Activated gamma-delta T cell treated with anti-CD3 and anti-CD28 coated beads, Interleukin-2, amount 50 U/mL, for 16 hours (primary cell): ENCODE data around the gene OPHN1.

Experiments used
- DNase-seq: peaks from one replicate; pipeline ENCODE4 v3.0.0-alpha.2; 2020; ENCODE audit warnings: low read depth

OPHN1 gene

DNA sequence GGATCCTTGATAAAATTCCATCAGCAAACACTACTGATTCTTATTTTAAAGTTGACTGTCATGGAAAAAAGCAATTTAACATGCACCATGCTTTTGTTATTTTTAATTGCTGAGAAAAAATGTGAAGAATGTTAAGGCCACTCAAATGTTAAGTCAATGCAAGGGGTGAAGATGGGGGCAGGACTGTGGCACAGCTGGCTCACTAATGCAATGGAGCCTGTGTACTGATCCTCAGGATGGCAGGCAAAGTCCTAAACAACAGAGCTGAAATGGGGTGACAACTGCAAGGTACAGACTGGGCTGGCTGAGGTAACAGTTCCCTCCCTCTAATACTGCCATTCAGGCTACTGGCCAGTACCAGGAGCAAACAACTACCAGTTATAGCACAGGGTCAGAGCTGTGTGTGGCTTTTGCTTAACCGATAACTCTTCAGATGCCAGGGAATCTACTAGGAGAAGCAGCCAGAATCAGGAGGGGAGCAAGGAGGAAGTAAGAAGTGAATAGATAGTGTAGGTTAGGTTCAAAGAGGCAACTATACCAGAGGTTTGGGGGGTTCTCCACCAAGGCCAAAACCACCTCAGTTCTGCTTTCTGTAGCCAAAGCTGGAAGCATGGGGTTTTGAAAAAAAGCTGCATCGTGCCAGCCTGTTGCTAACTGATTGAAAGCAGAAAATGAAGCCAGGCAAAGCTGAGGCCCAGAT, 372.6 kb downstream of the OPHN1 start:
- no peak for DNase-seq

DNA sequence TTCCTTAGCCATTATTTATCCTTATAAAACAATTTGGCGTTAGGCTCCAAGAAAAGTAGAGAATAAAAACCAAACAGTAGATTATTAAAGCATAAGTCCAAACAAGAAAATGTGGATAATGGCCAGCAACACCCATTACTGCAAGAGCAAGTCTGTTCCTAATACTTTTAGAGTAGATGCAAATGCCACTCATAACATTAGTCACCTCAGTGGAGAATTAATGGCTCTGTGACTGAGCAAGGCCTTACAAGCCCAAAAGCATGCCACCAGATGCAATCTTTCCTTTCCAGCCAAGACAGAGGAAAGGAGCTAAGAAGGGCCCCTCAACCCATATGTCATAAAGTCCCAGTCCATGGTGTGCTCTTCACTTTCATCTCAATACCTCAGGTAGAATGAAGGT, 373.8 kb downstream of the OPHN1 start:
- DNase-seq = no peak

DNA sequence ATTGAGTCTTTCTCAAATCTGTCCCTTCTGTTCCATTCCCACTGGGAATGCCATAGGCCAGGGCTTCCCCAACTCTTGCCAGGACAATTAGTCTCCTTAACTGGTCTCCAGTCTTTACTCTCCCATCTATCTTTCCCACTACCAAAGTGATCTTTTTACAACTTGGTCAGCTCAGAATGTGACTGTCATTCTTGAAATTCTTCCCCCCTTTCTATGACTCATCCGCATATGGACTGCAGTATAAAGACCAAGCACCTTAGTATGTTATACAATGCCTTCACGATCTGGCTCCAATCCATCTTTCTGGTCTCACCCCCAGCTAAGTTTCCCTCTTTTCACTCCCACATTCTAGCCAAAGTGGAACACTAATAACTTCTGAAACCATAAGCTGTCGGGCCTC, 383.8 kb downstream of the OPHN1 start:
- no peak for DNase-seq

DNA sequence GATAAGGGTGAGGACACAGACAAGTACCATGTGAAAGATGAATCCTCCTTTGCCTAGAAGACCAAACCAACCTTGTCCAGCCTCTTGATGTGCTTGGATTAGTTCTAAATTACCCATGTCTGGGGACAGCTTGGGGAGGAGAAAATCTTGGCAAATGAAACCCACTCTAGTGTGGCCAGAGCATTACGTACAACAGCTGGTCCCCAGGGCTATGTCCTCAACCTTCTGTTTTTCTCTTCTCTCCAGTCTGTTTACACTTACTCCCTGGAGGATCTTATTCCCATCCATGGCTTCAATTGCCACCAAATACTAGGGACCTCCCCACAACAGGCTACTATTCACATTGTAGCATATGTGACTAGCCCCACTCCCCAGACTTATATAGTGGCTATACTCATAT, 384.5 kb downstream of the OPHN1 start:
- no peak for DNase-seq

DNA sequence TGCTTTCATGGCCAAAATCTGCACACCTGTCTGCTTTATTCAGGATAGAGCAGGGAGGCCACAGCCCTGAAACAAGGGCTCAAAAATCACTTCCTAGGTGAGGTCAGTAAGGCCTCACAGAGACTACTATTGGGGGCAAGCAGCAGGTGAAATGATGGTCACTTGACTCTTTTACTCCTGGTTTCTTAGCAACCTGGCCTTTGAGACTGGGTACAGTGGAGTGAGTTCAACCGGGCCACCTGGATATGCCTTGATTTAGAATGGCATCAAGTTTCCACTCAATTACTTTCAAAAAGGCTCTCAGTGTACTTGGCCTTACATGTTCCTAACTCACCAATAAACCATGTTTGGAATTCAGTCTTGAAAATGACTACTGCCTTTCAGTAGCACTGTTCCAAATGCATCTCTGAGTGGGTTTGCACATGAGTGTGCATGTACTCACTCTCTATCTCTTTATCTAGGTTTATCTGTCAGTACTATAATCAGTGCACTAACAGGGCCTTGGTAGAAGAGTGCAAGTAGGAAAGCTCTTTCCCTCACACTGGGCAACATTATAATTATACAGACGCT, 388.2 kb downstream of the OPHN1 start:
- DNase-seq = no peak

DNA sequence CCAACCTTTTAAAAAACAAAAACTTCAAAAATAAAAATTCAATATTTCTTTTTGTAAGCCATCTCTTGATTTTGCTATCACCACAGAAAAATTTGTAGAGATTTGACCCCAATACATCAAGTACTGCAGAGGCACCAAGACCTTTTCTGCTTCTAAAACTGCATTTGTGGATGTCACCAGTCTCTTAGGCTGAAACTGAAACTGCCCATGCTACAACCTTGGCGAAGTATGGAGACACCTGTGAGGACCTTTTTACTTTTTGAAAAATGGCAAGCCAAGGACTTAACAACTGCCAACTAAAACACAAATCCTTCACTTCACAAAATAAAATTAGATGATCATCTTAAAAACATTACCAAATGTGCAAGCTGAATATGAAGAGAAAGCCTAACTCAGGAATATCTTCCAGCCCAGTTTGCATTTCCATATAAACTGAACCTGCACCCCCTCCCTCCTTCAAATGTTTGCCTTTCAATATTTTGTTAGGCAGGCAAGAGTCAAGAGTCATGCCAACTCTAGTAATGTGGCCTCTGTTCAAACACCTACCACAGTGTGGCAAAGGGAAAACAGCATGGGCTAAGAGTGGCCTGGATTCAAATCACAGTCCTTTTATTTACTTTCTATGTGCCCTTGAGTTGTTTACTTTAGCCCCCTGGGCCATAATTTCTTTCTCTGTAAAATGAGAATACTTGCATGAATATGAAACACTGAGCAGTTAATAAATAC, 389.4 kb downstream of the OPHN1 start:
- DNase-seq = no peak

DNA sequence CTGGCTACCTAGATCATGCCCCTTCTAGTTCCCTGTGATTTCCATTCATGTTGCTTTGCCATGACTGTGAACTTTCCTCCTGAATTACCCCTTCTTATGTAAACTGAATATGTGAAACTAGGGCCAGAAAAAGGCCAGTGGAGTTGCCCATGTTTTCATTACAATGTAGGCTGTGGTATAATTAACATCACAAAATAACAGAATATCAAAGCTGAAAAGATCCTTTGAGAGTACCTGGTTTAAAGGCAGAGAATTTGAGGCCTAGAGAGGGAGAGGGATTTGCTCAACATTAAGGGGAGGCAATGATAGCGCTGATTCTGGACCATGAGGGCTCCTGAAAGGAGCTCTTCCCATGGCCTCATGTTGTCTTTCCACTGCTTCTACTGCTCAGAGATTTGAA, 392.2 kb downstream of the OPHN1 start:
- DNase-seq = no peak

DNA sequence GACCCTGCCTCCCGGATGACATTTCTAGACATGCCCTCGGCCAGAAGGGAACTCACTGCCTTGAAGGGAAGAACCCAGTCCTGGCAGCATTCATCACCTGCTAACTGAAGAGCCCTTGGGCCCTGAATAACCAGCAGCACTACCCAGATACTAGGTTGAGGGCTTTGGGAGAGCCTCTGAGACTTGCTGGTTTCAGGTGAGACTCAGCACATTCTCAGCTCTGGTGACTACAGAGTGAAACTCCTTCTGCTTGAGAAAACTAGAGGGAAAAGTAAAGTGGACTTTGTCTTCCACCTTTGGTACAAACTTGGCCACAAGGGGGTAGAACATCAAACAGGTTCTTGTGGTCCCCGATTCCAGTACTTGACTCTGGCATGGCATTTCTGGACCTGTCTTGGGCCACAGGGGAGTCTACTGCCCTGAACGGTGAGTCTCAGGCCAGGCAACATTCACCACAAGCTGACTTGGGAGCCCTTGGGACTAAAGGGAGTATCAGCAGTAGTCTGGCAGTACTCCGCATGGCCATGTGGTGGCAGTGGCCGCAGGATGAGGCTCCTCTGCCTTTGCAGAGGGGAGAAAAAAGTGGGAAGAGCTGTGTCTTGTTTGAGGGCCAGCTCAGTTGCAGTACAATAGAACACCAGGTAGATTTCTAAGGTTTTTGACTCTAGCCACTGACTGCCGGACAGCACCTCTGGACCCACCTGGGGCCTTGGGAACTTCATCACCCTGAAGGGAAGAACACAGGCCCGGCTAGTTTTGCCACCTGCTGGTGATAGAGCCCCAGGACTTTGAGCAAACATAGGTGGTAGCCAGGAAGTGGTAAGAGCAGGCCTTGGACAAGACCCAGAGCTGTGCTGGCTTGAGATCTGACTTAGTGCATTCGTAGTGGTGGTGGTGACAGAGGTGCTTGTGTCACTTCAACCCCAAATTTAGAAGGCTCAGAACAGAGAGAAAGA, 414.8 kb downstream of the OPHN1 start:
- no peak for DNase-seq

DNA sequence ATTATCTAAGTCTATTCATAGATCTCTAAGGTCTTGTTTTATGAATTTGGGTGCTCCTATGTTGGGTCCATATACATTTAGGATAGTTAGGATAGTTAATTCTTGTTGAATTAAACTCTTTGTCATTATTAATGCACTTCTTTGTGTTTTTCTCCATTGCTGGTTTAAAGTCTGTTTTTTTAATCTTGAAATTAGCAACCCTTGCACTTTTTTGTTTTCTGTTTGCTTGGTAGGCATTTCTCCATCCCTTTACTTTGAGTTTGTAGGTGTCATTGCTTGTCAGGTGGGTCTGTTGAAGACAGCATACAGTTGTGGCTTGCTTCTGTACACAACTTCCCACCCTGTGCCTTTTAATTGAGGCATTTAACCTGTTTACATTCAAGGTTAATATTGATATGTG, 434.8 kb downstream of the OPHN1 start:
- no peak for DNase-seq
